Measurements from ENCODE around the gene GUCA1A. TPM values are rescaled to one million over a fixed set of nuclear protein-coding genes. Genes with fewer than 3 reads are reported as not detected.
"Not testable (repeated sequence)": the region's sequence is repeated elsewhere in the genome, so short reads cannot be mapped to it uniquely, and the experiment has no call there.

Gene GUCA1A
- total RNA-seq, 1 donor from 2014 or later, result 0.20 TPM

DNA sequence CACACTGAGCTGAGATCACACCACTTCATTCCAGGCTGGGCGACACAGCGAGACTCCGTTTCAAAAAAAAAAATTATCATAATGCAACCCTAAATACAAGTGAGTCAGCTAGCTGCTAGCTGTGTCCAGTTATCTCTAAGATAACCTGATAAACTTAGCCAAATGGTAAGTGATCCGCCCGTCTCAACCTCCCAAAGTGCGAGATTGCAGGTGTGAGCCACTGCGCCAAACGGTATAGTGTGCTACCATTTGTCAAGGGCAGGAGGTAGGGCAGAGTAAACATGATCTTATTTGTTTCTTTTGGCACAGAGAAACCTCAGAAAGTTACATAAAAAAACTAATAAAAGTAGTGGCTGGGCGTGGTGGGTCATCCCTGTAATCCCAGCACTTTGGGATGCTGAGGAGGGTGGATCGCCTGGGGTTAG, 26.0 kb upstream of the GUCA1A start:
- no peak for DNase-seq

DNA sequence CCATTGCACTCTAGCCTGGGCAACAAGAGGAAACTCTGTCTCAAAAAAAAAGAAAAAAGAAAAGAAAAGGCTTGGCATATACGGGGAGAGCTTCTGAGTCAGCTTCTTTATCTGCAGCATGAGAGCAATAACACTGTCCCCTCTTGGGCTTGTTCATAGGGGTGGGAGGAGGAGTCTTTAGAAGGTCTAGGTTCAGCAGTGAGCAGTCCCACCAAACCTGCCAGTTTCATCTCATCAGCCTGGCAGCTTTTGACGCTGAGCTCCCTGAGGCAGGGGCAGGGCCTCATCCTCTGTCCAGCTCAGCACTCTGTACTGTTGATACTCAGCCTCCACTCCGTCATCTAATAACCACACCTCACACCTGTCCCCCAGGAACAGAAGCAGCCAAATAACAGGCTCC, 25.1 kb upstream of the GUCA1A start:
- DNase-seq, result no peak

DNA sequence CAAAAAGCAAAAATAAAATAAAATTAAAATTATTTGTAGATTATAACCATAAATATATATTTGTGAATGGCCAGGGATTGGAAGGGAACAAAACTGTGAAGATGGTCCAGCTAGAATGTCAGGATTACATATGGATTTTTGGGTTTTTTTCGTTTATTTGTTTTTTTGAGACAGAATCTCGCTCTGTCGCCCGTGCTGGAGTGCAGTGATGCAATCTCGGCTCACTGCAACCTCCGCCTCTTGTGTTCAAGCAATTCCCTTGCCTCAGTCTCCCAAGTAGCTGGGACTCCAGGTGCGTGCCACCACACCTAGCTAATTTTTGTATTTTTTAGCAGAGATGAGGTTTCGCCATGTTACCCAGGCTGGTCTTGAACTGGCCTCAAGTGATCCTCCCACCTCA, 22.9 kb upstream of the GUCA1A start:
- DNase-seq, result no peak

DNA sequence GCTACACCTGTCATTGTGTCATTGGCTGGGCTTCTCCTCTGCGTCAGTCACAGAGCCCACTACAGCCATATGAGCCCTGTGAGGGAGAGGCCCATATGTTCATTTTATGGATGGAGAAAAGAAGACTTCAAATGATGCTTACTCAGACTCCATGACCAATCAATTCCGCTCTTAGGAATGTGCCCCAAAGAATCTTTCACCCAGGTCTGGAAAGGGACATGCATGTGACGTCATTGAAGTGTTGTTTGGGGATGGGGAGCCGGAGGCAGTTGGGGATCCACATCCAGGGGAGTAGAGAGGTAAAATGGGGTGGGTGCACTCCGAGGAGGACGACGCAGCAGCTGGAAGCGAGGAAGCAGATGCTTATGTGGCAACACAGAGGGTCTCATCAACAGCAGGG, 21.1 kb upstream of the GUCA1A start:
- peak; percentile 17 for DNase-seq

DNA sequence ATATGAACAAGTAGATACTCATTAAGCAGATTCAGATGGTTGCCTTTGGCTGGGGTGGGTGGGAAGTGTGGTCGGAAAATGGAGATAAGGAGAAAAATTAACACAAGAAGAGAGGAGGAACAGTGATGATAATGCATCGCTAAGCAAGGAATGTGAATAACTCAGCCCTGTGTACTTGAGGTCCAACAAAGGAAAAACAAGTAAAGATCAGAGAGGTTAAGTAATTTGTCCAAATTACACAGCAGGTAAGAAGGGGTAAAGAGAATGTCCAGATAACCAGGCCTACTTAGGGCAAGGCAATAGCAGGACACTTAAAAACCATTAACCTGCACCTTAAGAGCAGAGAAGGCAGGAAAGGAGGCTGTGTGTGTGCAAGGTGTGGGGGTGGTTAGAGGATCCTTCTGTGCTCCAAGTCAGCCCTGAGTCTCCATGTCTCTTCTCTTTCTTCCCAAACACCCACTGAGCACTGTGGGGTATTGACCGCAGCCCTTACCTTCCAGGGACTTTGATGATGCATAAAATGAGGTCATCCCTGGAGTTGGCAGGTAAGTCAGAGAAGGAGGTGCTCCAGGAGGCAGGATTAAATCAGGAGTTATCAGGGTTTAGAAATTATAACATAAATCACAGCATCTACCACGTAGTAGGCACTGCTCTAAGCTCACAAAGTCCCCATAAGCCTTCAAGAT, 20.5 kb upstream of the GUCA1A start:
- DNase-seq, result not testable (repeated sequence)

DNA sequence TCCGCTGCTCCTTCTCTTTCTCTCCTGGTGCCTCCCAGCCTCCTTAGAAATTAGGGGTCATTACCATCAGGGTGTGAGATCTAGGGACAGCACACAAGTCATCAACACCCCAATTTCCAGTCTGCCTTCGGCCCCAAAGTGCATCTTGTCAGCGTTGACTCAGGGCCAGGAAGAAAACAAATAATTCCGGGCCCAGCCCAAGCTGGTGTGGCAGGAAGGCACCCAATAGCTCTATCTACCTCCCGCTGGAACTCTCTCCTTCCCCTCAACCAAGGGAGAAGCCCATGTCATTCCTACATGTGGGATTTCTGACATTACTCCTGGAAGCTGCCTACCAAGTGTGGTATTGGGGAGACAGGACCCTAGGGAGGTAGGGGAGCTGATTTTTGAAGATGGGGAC, 19.2 kb upstream of the GUCA1A start:
- DNase-seq, result no peak

DNA sequence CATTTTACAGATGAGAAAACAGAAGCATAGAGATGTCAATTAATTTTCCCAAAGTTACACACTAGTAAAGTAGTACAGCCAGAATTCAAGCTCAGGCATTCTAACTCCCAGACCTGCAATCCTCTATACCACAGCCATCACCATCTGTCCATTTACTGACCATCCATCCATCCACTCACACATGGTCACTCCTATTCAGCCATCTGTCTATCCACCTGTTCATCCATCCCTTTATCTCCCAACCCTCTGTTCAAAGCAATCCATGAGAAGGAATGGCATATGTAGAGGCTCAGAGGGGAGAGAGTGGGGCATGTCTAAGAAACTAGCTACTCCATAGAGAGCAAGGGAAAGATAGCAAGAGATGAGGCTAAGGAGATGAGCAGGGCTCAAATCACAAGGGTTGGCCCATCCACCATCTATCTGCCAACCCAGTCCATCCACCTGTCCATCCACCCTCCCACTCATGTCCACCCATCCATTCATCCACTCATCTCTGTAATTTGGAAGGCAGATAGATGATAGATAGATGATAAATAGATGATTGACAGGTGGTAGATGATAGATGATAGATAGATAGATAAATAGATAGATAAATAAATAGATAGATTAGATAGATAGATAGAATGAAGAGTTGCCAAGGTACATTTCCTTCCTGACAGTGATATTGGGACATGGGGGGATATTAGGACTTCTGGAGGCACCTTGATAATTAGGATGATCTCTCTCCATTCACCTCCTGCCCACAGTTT, 18.5 kb upstream of the GUCA1A start:
- no peak for DNase-seq

DNA sequence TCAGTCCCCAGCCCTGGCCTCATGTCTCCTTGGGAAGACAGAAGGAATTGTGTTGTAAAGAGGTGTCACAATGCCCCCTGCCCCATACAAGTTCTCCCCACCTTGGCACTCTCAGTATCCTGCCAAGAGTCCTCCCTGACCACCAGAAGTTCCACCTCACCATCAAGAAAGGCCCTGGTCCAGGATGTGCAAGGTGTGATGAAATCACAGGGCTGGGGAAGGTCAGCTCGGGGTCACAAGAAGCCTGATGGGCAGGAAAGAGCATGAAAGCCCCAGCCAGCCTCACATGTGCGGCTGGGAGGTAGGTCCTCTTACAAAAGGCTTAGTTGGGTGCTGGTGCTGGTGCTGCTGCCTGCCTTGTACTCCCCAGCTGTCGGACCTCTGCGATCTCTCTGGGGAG, 17.9 kb upstream of the GUCA1A start:
- DNase-seq, result no peak

DNA sequence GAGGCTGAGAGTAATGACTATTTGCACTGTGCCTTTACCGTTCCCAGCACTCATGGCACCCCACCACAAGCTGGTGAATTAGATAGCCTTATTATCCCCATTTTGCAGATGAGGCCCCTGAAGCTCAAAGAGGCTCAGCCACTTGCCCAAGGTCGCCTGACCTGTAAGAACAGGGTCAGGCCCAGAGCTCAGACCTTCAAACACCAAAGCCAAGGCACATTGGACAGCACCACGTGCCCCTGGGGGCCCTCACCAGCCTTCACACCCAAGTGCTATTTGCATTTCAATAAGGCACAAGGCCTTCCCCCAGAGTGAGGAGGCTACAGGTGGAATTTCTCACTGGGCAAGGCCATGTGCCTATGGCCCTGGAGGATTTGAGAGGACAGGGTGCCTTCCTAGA, 16.5 kb upstream of the GUCA1A start:
- DNase-seq, result no peak

DNA sequence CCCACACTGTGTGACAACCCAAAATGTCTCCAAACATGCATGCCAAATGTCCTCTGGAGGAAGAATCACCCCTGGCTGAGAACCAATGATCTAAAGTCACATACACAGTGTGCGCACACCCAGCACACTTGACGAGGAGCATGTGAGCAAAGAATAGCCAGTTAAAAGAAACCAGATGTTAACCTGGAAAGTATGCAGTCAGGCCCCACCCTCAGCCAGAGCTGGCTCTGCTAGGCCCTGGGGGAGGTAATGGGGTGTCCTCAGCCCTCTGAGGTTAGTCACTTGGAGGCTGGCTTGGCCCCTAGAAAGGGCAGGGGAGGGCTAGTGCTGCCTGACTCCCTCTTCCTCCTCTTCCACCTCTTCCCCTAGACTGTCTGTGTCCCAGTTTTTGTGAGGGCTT, 15.2 kb upstream of the GUCA1A start:
- no peak for DNase-seq

DNA sequence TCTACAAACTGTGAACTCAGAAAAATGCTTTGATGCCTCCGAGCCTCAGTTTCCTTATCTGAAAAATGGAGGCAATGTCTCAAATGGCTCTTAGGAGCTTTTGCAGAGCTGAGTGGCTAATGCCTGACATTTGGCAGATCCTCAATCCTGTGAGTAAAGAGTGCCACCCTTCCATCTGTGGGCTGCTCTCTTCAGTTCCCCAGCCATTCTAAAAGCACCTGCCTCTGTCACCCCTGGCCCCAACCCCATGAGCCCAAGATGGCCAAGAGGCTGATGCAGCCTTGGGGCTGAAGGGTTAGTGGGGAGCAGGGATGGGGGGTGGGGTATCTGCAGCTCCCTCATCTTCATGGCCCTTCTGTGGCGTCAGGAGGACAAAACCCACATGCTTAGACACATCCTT, 14.5 kb upstream of the GUCA1A start:
- no peak for DNase-seq

DNA sequence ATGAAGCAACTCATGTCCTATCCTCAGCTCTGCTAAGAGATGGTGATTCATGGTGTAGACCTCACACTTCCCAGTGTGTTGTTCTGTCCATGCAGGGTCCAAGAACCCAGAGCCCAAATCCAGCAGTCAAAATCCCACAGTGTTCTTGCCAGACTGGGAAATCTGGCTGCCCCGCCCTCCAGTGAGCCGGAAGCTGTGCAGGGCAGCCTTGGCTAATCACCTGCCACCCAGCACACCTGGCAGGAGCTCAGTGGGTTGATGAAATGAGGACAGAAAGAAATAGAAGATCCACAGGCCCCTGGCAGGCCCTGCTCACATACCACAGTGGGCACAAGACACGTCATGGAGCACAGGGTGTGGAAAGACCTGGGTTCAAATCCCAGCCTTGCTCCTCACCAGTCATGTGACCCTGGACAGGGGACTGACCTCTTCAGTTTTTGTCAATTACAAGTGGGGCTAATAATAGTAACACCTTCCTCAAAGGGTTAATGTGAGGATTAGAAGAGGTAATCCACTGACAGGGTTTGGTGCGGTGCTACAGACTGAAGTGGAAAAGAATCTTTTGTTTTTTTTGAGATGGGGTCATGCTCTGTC, 13.6 kb upstream of the GUCA1A start:
- no peak for DNase-seq

DNA sequence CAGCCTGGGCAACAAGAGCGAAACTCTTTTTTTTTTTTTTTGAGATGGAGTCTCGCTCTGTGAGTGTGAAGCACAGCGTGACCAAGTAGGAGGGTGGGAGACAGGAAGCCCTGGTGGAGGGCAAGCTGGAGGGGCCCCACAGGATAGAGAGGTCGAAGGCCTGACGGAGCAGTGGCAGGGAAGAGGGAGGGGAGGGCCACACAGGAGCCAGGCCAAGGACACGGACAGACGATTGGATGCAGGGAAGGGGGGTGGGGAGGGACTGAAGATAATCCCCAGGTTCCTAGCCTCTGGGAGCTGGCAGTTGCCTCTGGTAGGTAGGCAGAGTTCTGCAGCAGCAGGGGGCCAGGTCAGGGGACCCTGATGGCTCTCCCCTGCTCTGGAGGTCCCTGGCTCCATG, 10.8 kb upstream of the GUCA1A start:
- no peak for DNase-seq

DNA sequence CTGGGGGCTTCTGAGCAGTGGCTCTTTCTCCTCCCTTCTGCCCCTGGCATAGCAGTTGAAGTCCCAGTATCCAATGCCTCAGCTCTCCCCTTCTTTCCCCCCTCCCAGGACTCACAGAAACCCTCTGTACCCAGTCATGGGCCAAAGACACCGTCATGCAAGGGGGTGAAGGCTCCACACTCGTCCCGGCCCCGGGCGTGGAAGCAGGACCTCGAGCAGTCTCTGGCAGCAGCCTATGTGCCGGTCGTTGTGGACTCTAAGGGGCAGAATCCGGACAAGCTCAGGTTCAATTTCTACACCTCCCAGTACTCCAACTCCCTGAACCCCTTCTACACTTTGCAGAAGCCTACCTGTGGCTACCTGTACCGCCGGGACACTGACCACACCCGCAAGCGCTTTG, 10.4 kb upstream of the GUCA1A start:
- no peak for DNase-seq

DNA sequence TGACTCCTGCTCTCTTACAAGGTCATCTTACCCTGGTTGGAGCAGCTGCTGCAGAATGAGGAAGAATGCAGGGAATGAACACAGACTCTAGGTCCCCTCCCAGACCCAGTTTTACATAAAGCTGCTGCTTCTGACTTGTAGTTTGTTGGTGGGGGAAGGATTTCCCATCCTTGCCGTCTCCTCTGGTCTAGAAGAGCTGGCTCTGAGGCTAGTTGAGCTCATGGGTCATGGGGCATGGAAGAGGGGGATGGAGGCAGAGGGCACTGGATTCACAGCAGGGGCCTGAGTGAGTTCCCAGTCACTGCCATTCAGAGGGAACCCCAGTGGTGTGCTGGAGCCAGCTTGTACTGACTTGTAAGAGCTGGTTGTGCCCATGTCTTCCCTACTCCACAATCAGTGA, 9.2 kb upstream of the GUCA1A start:
- DNase-seq, result no peak

DNA sequence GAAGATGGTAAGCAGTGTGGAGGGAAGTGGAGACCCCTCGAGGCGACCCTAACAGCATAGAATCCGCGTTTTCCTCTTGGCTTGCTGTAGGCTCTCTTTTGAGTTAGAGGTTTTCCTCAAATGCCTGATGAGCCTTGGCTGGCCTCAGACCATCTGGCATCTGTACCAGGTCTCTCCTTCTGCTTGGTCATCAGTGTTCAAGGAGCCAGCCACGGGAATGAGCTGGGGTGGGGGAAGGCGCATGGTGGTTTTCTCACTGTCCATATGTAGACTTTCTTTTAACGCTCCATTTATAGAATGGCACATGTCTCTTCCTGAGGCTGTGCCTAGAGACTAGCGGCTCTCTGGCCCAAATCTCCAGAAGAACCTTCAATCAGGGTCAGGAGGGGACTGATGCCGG, 8.1 kb upstream of the GUCA1A start:
- DNase-seq, result no peak

DNA sequence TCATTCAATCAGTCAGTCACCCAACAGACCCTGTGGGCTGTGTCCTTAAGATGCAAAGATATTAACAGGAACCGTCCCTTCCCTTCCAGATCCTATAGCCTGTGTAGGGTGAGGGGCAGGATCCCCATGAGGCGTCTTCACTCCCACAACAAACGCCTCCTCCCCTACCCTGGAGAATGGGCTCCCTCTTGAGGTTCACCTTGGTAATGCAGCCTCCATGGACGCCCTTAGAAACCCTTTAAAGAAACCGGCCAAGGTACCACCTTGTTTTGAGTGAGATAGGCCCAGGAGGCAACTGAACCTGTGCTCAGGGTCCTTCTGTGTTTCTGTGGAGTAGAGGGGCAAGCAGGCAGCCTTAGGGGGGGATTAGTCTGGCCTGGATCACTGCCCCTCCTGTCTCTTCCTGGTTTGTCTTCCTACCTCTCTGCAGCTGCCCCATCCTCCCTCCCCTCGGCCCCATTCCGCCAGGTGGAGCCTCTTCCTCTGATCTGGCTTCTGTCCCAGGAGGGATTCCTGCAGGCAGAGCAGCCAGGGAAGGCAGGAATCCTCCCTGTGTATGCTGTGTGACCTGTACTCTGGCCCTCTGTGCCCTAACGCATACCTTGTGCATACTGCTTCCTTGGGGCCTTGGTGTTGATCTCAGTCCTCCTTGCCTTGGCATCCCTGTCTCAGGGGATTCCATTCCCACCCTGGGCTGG, 6.6 kb upstream of the GUCA1A start:
- DNase-seq, result no peak

DNA sequence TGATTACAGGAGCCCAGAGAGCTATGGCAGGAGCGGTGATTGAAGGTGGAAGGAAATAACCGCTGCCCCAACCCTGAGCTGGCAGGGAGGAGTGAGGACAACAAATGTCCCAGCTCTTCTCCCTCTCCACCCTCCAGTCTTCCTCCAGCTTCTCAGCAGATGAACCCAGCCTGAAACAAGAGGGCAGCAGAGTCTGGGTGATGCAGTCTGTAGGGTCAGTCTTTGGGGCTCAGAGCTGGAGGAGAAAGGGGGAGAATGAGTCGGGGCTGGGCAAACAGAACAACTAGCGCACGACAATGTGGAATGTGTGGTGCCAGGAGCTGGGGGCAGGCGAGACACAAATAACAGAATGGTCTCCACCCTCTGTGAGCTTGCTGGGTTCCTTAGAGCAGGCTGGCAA, 4.5 kb upstream of the GUCA1A start:
- no peak for DNase-seq

DNA sequence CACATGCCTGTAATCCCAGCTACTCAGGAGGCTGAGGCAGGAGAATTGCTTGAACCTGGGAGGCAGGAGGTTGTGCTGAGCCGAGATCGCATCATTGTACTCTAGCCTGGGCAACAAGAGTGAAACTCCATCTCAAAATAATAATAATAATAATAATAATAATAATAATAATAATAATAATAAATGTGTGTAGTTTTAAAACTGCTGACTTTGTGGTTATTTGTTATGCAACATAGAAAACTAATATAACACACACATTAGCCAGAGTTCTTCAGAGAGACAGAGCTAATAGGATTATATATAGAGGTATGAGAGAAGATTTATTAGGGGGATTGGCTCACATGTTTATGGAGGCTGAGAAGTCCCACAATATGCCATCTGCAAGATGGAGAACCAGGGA, 3.4 kb upstream of the GUCA1A start:
- not testable (repeated sequence) for DNase-seq

DNA sequence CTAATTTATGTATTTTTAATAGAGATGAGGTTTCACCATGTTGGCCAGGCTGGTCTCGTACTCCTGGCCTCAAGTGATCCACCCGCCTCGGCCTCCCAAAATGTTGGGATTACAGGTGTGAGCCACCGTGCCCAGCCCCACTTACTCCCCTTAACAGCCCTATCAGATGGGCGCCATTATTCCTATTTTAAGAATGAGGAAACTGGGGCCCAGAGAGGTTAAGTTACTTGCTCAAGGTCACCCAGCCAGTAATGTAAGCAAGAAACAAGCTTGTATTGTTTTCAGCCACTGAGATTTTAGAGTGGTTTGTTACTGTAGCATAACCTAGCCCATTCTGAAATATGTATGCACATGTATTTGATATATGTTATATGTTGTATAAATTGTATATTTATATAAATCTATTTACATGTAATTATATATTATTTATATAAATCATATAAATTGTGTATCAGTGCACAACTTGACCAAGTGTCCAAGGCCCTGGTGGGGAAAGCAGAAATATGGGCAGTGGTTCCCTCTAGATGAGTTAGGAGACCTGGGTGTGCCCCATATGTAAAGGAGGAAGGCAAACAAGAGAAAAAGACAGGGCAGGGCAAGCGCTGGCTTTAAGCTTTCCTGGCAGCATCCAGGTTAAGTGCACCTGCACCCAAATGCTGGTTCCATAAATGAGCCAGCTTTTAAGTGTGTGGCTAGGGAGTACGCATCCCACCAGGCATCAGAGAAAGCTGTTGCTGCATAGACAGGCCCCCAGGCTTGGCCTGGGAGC, 1.2 kb upstream of the GUCA1A start:
- DNase-seq, result no peak

DNA sequence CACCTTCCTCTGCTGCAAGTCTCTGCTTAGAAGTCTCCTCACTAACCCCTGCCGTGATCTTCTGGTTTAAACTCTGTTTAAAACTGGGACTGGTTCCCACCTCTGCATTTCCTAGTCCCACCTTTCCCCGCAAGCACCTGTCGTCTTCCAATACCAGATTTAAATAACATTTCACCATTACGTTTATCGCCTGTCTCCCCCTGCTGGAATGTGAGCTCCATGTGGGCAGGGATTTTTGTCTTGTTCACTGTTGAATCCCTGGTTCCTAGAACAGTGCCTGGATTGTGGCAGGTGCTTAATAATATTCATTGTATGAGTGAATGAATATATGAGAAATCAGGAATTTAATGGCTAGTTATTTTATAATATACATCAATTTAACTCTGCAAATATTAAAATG, 2.7 kb downstream of the GUCA1A start:
- DNase-seq, result no peak

DNA sequence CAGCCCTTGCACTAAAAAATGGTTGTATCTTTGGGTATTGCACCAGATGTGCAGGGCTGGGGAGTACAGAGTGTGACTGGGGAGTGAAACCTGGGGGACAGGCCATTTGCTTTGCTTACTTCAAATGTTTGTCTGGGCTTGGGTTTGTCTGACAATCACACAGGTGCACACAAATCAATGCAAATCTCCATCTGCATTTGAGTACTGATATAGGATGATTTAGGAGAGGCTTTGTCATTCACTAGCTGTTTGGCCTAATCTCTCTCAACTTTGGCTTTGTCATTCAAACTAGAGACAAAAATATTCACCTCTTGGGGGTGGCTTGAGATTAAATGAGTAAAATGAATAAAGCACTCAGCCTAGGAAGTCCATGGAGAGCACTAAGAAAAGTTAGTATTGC, 3.8 kb downstream of the GUCA1A start:
- no peak for DNase-seq

Data from skin of body (tissue), 2 donors.